ENCODE results near the gene LRFN4.

LRFN4 gene

GRCh38 chr11:66874232-66874631 lies 17.4 kb downstream of the LRFN4 start:
- DNase-seq, result no peak

GRCh38 chr11:66875378-66875777 lies 18.5 kb downstream of the LRFN4 start:
- DNase-seq, result no peak

- DNase-seq, result no peak
Measured at GRCh38 chr11:66877588-66878385, 20.9 kb downstream of the LRFN4 start.

- DNase-seq, result no peak
Measured at GRCh38 chr11:66878474-66878873, 21.6 kb downstream of the LRFN4 start.

DNA sequence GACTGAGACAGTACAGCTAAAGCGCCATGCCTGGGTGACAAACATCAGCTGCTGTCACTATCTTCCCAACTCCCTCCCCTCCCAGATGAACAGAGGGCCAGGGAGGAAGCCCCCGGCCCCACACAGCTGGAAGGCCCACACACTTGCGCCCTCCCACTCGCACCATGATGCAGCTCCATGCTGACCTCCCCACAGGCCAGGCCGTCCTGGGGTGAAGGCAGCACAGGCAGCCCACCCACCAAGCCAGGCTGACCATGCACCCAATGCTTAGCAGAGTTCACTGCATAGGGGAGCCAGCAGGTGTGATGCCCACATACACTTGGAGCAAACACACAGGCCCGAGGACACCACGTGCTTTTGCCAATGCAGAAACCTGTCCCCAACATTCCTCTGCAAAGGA lies 22.1 kb downstream of the LRFN4 start:
- no peak for DNase-seq

GRCh38 chr11:66879583-66879982 lies 22.7 kb downstream of the LRFN4 start:
- DNase-seq, result no peak

GRCh38 chr11:66879999-66880398 lies 23.1 kb downstream of the LRFN4 start:
- no peak for DNase-seq

- peak; percentile 45 to 57 for DNase-seq
Measured at GRCh38 chr11:66880496-66881450, 23.9 kb downstream of the LRFN4 start.

GRCh38 chr11:66881451-66881835 lies 24.6 kb downstream of the LRFN4 start:
- DNase-seq, result no peak

- no peak for DNase-seq
Measured at GRCh38 chr11:66881927-66882452, 25.1 kb downstream of the LRFN4 start.

DNA sequence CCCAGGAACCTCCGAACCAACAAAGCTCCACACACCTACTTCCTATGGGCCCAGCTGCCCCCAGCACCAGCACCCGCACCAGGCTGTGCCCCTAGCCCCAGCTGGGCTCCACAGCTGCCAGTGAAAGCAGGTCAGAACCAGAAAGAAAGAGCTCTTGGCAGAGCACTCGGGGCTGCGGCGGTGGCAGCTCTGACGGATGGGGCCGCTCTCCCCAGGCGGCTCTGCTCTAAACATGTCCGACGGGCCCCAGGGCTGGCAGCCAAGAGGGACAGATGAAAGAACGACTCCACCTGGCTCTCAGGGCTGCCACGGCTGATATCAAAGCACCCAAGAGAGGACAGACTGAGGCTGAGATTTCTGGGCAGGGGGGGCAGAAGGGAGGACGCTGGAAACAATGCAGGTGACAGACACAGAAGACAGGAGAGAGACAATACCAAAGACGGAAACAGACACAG lies 25.7 kb downstream of the LRFN4 start:
- no peak for DNase-seq

GRCh38 chr11:66883016-66883965 lies 26.4 kb downstream of the LRFN4 start:
- DNase-seq, result peak; percentile 20 to 42

DNA sequence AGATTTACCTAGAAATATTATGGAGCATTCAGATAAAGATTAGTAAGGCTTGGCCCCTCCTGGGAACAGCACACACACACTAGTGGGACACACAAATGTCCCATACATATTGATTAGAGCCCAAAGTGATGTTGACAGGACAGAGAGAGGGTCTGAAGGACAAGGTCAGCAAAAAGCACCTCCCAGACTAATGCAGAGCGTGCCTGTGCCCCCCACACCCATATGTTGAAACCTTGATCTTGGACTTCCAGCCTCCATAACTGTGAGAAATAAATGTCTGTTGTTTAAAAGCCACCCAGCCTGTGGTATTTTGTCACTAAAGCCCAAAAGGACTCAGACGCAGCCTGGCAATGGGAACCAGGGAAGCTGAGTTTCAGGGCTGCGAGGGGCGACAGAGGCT lies 27.6 kb downstream of the LRFN4 start:
- no peak for DNase-seq

DNA sequence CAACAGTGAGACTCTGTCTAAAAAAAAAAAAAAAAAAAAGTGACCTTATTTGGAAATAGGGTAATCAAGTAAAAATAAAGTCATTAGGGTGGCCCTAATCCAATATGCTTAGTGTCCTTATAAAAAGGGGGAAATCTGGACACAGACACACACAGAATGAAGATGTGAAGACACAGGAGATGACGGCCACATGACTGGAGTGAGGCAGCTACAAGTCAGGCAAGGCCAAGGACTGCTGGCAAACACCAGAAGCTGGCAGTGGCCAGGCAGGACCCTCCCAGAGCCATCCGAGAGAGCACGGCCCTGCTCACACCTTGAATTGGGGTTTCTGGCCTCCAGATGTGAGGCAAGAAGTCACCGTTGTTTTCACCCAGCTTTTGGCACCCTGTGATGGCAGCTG lies 28.6 kb downstream of the LRFN4 start:
- no peak for DNase-seq

DNA sequence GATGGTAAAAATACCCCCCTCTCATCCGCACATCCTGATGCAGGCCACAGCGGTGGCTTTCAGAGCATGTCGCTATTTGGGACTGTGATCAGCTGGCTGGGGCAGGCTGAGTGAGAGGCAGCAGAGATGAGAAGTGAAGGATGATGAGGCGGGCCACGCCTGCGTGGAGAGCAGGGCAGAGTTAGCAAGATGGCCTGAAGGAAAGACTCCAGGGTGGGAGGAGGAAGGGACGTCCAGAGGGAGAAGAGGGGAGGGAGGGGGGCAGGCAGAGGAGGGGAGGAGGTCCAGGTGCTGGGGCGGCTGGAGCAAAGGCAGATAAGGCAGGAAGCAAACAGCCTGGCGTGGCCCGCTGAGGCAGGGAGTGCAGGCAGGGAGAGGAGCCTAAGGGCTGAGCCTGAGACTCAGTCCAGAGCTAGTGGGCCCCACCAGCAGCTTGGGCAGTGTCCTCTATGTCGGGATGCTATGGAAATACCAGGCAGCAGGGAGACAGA lies 29.1 kb downstream of the LRFN4 start:
- DNase-seq, result no peak

GRCh38 chr11:66886671-66887221 lies 29.9 kb downstream of the LRFN4 start:
- DNase-seq, result no peak

GRCh38 chr11:66887526-66887925 lies 30.7 kb downstream of the LRFN4 start:
- DNase-seq, result no peak

DNA sequence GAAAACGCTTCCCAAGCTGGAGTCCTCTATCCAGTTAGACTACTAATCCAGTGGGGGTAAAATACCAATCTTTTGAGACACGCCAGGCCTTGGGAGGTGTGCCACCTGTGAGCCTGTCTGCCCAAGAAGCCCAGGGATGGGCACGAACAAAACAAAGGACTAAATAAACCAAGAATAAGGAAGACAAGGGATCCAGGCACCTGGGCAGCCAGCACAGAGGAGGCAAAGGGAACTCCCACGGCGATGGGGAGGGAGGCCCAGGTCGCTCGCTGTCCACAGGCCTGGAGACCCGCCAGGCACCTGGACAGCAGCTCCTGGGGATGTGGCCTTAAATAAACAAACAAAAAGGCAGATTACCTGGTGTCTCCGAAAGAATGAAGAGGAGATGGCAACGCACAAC lies 31.4 kb downstream of the LRFN4 start:
- no peak for DNase-seq

DNA sequence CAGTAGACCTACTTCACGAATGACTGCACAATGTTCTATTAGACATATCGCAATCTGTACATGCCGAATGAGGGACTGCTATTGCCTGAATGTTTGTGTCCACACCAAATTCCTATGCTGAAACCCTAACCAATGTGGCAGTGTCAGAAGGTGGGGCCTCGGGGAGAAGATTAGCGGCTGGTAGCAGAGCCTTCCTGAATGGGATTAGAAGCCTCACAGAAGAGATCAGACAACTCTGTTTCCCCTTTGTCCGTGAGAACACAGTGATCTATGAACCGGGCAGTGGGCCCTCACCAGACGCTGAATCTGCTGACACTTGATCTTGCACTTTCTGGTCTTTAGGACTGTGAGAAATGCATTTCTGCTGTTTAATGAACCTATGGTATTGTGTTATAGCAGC lies 33.1 kb downstream of the LRFN4 start:
- DNase-seq, result no peak

DNA sequence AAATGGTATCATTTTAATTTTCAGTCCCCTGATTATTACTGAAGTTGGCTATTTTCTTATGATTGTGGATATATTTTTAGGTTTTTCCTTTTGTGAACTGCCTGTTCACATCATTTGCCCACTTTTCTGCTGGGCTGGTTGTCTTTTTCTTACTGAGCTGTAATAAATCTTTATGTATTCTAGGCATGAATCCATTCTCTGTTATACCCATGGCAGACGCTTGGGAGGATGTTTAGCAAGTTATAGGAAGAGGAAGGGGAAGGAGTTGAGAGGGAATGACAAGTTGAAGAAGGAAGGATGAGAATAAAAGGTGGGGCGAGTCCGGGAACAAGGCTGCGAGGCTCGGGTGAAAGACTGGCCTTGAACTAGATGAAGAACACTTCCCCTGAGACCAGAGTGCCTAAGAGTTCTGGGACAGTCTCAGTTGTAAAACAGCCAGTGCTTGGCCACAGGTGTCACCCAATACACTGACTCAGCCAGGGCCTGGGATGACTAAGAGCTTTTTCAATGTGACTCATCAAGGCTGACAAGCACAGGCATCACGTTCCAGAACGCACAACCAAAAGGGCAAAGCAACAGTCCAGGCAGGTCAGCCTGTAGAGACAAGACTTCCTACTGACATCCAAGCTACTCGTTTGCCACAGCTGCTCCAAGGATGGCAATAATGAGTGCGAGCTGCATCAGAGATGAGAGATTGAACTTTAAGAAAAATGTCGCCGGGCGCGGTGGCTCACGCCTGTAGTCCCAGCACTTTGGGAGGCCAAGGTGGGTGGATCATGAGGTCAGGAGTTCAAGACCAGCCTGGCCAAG lies 35.2 kb downstream of the LRFN4 start:
- peak in 1 of 2 experiments; percentile 27 for DNase-seq

GRCh38 chr11:66892911-66893310 lies 36.0 kb downstream of the LRFN4 start:
- DNase-seq, result no peak
